Raji (cell line): ENCODE results near the gene NEK5.

Experiments used
- POLR2A ChIP-seq: IDR thresholded peaks from 2 replicates; pipeline ENCODE4 v1.6.1; 2011; ENCODE audit warnings: low read depth, low read length, control low read depth; ENCODE audit not compliant: insufficient read depth

The NEK5 gene

DNA sequence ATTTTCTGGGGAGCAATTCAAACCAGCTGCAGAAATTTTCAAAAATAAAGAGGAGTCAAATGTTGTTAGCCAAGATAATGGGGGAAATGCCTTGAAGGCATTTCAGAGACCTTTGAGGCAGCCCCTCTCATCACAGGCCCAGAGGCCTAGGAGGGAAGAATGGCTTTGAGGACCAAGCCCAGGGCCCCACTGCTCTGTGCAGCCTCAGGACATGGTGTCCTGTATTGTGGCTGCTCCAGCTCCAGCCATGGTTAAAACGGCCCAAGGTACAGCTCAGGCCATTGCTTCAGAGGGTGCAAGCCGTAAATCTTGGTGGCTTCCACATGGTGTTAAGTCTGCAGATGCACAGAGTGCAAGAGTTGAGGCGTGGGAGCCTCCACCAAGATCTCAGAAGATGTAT, 32.1 kb downstream of the NEK5 start:
- TF ChIP-seq POLR2A, result no peak

DNA sequence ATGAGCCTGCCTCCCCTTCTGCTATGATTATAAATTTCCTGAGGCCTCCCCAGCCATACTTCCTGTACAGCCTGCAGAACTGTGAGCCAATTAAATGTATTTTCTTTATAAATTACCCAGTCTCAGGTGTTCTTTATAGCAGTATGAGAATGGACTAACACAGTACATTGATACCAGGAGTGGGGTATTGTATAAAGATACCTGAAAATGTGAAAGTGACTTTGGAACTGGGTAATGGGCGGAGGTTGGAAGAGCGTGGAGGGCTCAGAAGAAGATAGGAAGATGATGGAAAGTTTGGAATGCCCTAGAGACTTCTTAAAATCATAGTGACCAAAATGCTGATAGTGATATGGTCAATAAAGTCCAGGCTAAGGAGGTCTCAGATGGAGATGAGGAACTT, 32.8 kb downstream of the NEK5 start:
- TF ChIP-seq POLR2A, result no peak

DNA sequence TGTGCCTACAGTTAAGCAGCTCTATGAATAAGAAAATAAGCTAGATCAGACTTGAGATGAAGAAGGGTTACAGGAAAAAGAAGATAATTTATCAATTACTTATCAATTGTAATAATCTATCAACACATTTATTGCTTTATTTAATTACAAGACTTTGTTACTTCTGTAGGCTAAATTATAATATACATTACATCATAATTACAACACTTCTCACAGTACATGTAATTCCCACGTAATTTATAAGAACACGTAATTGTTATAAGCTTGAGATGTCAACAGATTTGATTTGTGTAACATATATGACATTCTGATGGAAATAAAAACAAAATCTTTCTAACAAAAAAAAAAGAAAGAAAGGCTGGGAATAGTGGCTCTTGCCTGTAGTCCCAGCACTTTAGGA, 36.8 kb downstream of the NEK5 start:
- TF ChIP-seq POLR2A, result no peak

DNA sequence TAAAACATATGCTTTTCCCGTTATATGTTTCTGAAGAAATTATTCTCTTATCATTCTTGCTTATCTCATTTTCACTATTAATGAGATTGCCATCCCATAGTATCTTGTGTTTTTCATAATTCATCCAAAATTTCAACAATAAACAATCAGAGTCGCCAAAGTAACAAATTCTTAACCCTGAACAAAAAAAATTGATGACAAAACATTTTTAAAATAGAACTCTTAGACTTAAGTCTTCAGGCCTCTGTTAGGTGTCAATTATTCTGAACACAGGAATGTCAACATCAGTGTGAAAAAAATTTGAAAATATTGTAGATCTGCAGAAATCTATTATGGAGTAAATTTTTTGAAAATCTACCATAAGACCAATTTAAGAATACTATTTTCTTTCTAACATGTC, 37.4 kb downstream of the NEK5 start:
- no peak for TF ChIP-seq POLR2A

DNA sequence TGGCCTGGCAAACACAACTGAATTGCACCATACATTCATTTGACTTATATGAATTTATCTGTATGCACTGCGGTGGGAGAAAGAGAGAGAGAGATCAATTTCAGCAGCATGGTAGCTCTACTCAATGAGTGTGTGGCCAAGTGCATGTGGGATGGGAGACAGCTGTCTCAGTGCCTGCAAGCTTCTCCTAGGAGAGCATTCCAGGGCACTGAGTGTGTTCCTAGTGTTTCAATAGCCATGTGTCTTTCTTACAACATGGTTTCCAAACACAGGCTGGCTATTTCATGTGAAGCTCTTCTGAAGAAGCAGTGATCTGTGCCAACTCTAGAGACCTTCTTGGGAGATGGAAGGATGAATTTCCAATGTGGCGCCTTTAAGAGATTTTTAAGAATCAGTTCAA, 43.5 kb downstream of the NEK5 start:
- TF ChIP-seq POLR2A, result no peak

DNA sequence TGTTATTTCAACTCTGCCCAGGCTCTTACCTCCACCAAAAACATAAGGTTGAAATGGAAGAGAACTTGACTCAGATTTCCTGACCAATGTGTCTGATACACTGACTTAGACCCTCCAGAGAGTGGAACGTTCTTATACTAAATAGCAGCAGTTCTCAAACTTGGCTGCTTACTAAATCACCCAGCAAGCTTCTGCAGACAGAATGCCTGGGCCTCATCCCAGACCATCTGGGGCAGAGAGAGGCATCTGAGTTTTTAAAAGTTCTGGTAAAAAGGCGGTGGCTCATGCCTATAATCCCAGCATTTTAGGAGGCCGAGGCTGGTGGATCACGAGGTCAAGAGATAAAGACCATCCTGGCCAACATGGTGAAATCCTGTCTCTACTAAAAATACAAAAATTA, 46.3 kb downstream of the NEK5 start:
- TF ChIP-seq POLR2A, result no peak

DNA sequence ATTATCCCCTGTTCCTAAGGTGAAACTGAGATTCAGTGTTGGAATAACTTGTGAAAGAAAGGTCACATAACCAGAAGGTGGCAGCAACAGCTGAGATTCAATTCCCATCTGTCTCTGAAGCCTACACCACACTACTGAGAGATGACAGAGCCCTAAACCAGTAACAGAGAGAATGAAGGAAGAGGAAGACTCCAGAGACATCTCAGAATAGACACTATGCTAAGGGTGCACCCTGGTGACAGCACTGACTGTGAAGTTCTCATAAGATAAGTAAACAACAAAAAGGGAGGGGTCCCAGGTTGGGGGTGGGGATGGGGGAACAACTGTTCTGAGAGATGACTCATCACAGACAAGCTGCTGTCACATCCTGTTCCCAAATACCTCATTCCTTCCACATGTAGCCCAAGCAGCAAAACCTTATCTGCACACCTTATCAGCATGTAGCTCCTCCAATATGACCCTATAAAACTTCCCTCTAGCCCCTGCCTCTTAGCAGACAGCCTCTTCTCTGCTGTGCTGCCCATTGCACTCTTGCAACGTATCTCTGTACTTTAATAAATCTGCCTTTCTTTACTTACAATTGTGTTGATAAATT, 57.8 kb downstream of the NEK5 start:
- TF ChIP-seq POLR2A, result no peak

DNA sequence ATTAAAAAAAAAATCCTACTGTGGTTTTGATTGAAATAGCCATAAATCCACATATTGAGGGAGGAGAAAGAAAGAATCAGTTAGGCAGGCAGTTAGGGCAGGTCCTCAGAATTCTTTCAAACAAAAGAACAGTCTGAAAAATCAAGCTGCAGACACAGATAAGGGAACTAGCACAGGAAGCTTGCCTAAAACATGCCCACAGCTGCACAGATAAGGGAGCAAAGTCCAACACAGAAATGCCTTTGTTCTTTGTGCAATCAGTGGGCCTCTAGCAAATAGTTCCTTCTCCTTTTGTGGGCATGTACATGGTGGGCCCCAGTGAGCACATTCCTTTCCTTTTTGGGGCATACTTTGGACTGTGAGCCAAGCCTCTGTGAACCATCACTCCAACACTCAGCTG, 61.6 kb downstream of the NEK5 start:
- TF ChIP-seq POLR2A, result no peak

DNA sequence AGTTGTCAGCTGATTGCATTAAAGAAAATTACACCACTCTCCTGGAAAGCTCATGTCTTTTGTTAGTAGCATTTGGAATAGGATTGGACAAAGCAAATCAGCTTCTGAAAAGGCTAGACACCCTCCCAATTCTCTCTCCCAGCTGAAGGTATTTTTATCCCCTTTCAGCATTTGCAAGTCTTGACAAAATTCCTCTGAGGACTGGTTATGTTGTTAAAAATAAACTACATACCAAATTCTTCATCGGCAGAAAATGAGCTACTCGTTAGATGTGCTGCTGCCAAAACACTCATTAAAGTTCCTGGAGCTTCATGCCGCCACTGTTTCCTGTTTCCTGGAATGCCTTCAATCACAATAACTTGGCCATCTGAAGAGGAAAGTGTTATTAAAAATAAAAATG, 67.3 kb downstream of the NEK5 start:
- TF ChIP-seq POLR2A, result no peak

DNA sequence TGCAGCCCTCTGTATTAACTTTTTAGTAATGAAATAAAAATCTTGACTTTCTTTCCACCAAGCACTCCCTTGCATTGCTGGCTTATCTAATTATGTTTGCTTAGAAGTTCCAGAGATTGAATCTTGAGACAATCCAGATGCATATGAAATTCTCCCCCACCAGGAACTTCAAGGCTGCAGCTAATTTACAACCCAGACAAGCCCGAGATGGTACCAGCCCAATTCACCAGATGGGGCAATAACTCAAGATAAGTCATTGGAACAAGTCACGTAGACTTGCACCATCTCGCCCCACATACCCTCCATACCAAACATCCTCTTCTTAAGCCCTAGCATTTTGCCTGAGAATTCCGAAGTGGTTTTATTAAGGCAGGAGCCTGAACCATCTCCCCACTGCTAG, 75.4 kb downstream of the NEK5 start:
- TF ChIP-seq POLR2A, result no peak

DNA sequence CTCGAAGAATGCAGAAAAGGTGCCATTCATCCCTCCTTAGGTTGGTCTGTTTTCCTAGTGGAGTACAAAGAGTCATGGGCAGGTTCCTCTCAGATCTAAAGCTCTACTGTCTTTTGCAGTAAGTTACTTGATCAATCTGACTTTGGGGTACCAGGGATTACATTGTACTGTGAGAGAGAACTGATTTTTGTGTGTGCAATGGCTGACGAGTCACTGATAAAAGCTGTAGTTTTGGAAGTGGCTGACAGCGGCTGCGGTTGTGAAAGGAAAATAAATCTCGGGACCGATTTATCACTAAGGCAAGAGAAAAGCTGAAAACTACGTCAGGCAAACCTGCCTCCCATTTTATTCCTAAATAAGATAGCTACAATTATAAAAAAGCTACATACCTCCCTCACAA, 77.5 kb downstream of the NEK5 start:
- no peak for TF ChIP-seq POLR2A

DNA sequence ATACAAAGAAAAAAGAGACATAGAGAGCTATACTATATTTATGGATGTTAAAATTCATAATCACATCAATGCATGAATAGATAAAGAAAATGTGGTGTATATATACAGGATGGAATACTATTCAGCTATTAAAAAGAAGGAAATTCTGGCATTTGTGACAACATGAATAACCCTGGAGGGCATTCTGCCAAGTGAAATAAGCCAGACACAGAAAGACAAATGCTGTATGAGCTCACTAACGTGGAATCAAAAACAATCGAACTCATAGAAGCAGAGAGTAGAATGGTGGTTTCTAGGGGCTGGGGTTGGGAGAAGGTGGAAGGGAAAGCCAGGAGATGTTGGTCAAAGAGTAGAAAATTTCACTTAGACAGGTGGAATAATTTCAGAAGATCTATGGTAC, 80.4 kb downstream of the NEK5 start:
- TF ChIP-seq POLR2A, result no peak

DNA sequence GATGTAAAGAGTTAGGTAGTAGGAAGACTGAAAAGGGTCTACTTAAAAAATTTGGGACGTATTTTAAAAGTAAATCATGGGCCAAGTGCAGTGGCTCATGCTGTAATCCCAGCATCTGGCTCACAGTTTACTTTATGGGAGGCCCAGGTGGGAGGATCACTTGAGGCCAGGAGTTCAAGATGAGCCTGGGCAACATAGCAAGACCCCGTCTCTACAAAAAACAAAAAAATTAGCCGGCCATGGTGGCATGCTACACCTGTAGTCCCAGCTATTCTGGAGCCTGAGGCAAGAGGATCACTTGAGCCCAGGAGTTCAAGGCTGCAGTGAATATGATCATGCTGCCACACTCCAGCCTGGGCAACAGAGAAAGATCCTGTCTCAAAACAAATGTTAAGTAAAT, 81.4 kb downstream of the NEK5 start:
- TF ChIP-seq POLR2A, result no peak

DNA sequence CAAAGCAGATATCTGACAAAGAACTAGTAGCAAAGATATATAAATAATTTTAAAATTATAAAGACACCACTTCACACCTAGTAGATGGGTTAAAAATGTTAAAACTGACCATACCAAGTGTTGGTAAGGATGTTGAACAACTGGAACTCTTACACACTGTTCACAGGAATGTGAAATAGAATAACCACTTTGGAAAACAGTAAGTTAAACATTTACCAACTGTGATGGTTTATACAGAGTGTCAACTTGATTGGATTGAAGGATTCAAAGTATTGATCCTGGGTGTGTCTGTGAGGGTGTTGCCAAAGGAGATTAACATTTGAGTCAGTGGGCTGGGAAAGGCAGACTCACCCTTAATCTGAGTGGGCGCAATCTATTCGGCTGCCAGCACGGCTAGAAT, 85.2 kb downstream of the NEK5 start:
- no peak for TF ChIP-seq POLR2A

DNA sequence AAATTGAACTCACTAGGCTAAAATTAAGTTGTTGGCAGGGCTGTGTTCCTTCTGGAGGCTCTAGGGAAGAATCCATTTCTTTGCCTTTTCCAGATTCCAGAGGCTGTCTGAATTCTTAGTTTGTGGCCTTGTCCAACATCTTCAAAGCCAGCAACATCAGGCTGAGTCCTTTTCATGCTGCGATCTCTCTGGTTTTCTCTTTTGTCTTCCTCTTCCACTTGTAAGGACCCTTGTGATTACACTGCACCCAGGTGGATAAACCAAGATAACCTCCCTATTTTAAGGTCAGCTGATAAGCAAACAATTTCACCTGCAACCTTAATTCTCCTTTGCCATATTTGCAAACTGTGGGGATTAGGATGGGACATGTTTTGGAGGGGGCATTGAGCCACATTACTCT, 92.8 kb downstream of the NEK5 start:
- TF ChIP-seq POLR2A, result no peak

DNA sequence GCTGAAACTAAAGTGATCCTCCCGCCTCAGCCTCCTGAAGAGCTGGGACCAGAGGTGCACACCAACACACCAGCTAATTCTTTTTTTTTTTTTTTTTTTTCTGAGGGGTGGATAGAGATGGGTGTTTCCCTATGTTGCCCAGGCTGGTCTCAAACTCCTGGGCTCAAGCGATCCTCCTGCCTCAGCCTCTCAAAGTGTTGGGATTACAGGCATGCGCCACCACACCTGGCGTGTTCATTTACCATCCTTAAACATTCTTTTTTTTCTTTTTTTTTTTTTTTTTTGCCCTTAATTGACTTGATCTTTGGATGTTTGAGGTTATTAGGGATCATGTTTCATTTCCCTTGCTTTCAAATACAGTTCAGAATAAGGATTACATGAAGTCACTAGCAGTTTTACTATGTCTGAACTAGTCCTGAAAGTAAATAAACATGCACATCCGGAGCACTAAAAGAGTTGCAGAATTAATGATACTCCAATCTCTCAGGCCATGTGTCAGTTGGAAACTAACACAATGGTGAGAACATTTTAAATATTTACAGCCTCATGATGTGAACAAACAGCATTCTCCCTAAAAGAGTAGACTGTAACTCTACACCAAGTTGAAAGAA, 94.2 kb downstream of the NEK5 start:
- no peak for TF ChIP-seq POLR2A

DNA sequence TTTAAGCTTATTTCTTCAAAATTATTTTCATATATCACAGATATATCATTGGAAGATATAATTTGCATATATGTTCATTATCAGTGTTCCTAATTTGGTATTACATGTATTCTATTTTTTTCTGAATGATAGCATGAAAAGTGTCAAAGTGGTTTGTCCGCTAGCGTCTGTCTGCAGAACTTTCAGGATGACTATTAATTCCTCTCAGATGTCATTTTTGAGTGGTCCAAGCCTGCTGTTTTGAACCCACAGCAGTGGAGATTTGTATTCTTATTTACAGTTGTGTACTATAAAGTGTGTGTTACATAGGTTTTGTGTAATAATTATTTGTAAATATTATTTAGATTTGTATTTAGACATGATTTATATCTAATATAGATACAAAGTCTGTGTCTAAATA, 95.8 kb downstream of the NEK5 start:
- TF ChIP-seq POLR2A, result no peak
